ENCODE measurements around the gene FBXL2. TPM values are rescaled to one million over a fixed set of nuclear protein-coding genes. Genes with fewer than 3 reads are reported as not detected.
"Not testable (repeated sequence)": the region's sequence is repeated elsewhere in the genome, so short reads cannot be mapped to it uniquely, and the experiment has no call there.

FBXL2 gene
- total RNA-seq, 2 experiments from 2014 or later, result not detected

GRCh38 chr3:33334364-33334763 lies 57.1 kb downstream of the FBXL2 start:
- Mint-ChIP-seq H3K27ac (no peak overlapping the region), H3K4me3 (no peak overlapping the region), H3K4me1 (no peaks in the 10 kb centered on the region), H3K27me3 (peaks cover 6% of the 10 kb centered on the region), H3K9me3 (ENCODE audit: low read depth) (peaks cover 9% of the 10 kb centered on the region), H3K36me3 (no peaks in the 10 kb centered on the region)
- DNase-seq, result no peak
- CTCF ChIA-PET, result no interaction called here
- ATAC-seq, result no peak

- H3K4me3 Mint-ChIP-seq; ATAC-seq; H3K4me1 Mint-ChIP-seq; DNase-seq; H3K27me3 Mint-ChIP-seq; CTCF ChIA-PET; H3K36me3 Mint-ChIP-seq; H3K27ac Mint-ChIP-seq; H3K9me3 Mint-ChIP-seq (ENCODE audit: low read depth): not testable (repeated sequence)
Measured at GRCh38 chr3:33338936-33339465, 61.8 kb downstream of the FBXL2 start.

GRCh38 chr3:33339758-33340157 lies 62.5 kb downstream of the FBXL2 start:
- ATAC-seq, result no peak
- DNase-seq, result no peak
- no peaks in the 10 kb centered on the region for H3K4me1 Mint-ChIP-seq
- H3K27ac Mint-ChIP-seq, result no peak overlapping the region
- H3K9me3 Mint-ChIP-seq (ENCODE audit: low read depth), result no peaks in the 10 kb centered on the region
- no peak overlapping the region for H3K4me3 Mint-ChIP-seq
- peaks cover 4% of the 10 kb centered on the region for H3K27me3 Mint-ChIP-seq
- H3K36me3 Mint-ChIP-seq, result no peaks in the 10 kb centered on the region
- CTCF ChIA-PET, result no interaction called here

GRCh38 chr3:33355611-33356010 lies 78.4 kb downstream of the FBXL2 start:
- H3K4me3 Mint-ChIP-seq, result no peak overlapping the region
- DNase-seq (no peak), ATAC-seq (no peak)
- no peaks in the 10 kb centered on the region for H3K9me3 Mint-ChIP-seq (ENCODE audit: low read depth)
- H3K27me3 Mint-ChIP-seq, result peaks cover 32% of the 10 kb centered on the region
- H3K36me3 Mint-ChIP-seq, result no peaks in the 10 kb centered on the region
- CTCF ChIA-PET, result no interaction called here
- no peaks in the 10 kb centered on the region for H3K4me1 Mint-ChIP-seq
- no peak overlapping the region for H3K27ac Mint-ChIP-seq

GRCh38 chr3:33358172-33358781 lies 81.0 kb downstream of the FBXL2 start:
- Mint-ChIP-seq H3K36me3 (no peaks in the 10 kb centered on the region), H3K9me3 (ENCODE audit: low read depth) (no peaks in the 10 kb centered on the region), H3K27me3 (peaks cover 32% of the 10 kb centered on the region), H3K4me3 (no peak overlapping the region), H3K27ac (no peak overlapping the region), H3K4me1 (no peaks in the 10 kb centered on the region)
- DNase-seq, result no peak
- no peak for ATAC-seq
- CTCF ChIA-PET, result interaction anchor here (1.0 to 1.1 kb wide), 2 partner anchors 15 to 429 kb away, joined by 3 read pairs; no protein-coding TSS in a partner anchor

GRCh38 chr3:33360136-33360825 lies 83.0 kb downstream of the FBXL2 start:
- H3K27ac Mint-ChIP-seq, result no peak overlapping the region
- H3K9me3 Mint-ChIP-seq (ENCODE audit: low read depth), result no peaks in the 10 kb centered on the region

GRCh38 chr3:33363113-33363800 lies 86.0 kb downstream of the FBXL2 start:
- H3K9me3 Mint-ChIP-seq (ENCODE audit: low read depth), result no peaks in the 10 kb centered on the region
- H3K27me3 Mint-ChIP-seq, result peaks cover 43% of the 10 kb centered on the region
- DNase-seq (no peak), ATAC-seq (no peak)
- no peak overlapping the region for H3K27ac Mint-ChIP-seq
- no peaks in the 10 kb centered on the region for H3K4me1 Mint-ChIP-seq
- no peaks in the 10 kb centered on the region for H3K36me3 Mint-ChIP-seq
- CTCF ChIA-PET, result interaction anchor here (0.7 to 1.7 kb wide), 3 partner anchors 9 to 187 kb away, joined by 3 to 8 read pairs (median 3); no protein-coding TSS in a partner anchor
- H3K4me3 Mint-ChIP-seq, result no peak overlapping the region

More at GRCh38 chr3:33360136-33360825, 83.0 kb downstream of the FBXL2 start:
- Mint-ChIP-seq H3K36me3 (no peaks in the 10 kb centered on the region), H3K4me1 (no peaks in the 10 kb centered on the region), H3K27me3 (peaks cover 40% of the 10 kb centered on the region), H3K4me3 (no peak overlapping the region)
- CTCF ChIA-PET, result no interaction called here
- ATAC-seq, result no peak
- DNase-seq, result no peak

GRCh38 chr3:33364060-33364459 lies 86.8 kb downstream of the FBXL2 start:
- Mint-ChIP-seq H3K36me3 (no peaks in the 10 kb centered on the region), H3K27ac (no peak overlapping the region), H3K9me3 (ENCODE audit: low read depth) (no peaks in the 10 kb centered on the region), H3K4me1 (no peaks in the 10 kb centered on the region), H3K27me3 (peaks cover 42% of the 10 kb centered on the region), H3K4me3 (no peak overlapping the region)
- CTCF ChIA-PET, result interaction anchor here (1.3 to 1.5 kb wide), 2 partner anchors 9 to 233 kb away, joined by 3 to 6 read pairs; no protein-coding TSS in a partner anchor
- no peak for DNase-seq
- no peak for ATAC-seq

- no peaks in the 10 kb centered on the region for H3K9me3 Mint-ChIP-seq (ENCODE audit: low read depth)
- peaks cover 37% of the 10 kb centered on the region for H3K27me3 Mint-ChIP-seq
- no peaks in the 10 kb centered on the region for H3K36me3 Mint-ChIP-seq
- no peak overlapping the region for H3K27ac Mint-ChIP-seq
- CTCF ChIA-PET, result interaction anchor here (1.3 to 1.5 kb wide), 2 partner anchors 8 to 233 kb away, joined by 3 to 6 read pairs; no protein-coding TSS in a partner anchor
- no peak overlapping the region for H3K4me3 Mint-ChIP-seq
- no peak for ATAC-seq
- H3K4me1 Mint-ChIP-seq, result no peaks in the 10 kb centered on the region
- DNase-seq, result no peak
Measured at GRCh38 chr3:33364531-33365128, 87.4 kb downstream of the FBXL2 start.

- H3K27ac Mint-ChIP-seq, result no peak overlapping the region
- peaks cover 11% of the 10 kb centered on the region for H3K27me3 Mint-ChIP-seq
- no peaks in the 10 kb centered on the region for H3K9me3 Mint-ChIP-seq (ENCODE audit: low read depth)
- CTCF ChIA-PET, result interaction anchor here (0.6 to 4.0 kb wide), 49 partner anchors 8 to 470 kb away, joined by 3 to 80 read pairs (median 4); partner anchors contain the start of genes CRTAP and FBXL2
- H3K4me1 Mint-ChIP-seq, result peaks cover 8% of the 10 kb centered on the region
- no peak overlapping the region for H3K4me3 Mint-ChIP-seq
- ATAC-seq, result peak; percentile 74
- H3K36me3 Mint-ChIP-seq, result no peaks in the 10 kb centered on the region
- peak; percentile 65 for DNase-seq
Measured at GRCh38 chr3:33372218-33373081, 95.2 kb downstream of the FBXL2 start.

- H3K9me3 Mint-ChIP-seq (ENCODE audit: low read depth), result no peaks in the 10 kb centered on the region
- ATAC-seq (no peak), DNase-seq (no peak)
- H3K27me3 Mint-ChIP-seq, result peaks cover 6% of the 10 kb centered on the region
- H3K4me1 Mint-ChIP-seq, result peaks cover 8% of the 10 kb centered on the region
- CTCF ChIA-PET, result interaction anchor here (0.6 to 4.0 kb wide), 49 partner anchors 9 to 470 kb away, joined by 3 to 80 read pairs (median 4); partner anchors contain the start of gene CRTAP
- H3K4me3 Mint-ChIP-seq, result no peak overlapping the region
- H3K36me3 Mint-ChIP-seq, result no peaks in the 10 kb centered on the region
- no peak overlapping the region for H3K27ac Mint-ChIP-seq
Measured at GRCh38 chr3:33373082-33373437, 95.8 kb downstream of the FBXL2 start.

- H3K27me3 Mint-ChIP-seq, result no peaks in the 10 kb centered on the region
- ATAC-seq (no peak), DNase-seq (no peak)
- H3K36me3 Mint-ChIP-seq, result no peaks in the 10 kb centered on the region
- CTCF ChIA-PET, result interaction anchor here (0.5 kb wide), 1 partner anchor 1326 kb away, joined by 3 read pairs; no protein-coding TSS in a partner anchor
- peaks cover 7% of the 10 kb centered on the region for H3K4me1 Mint-ChIP-seq
- no peak overlapping the region for H3K27ac Mint-ChIP-seq
- H3K4me3 Mint-ChIP-seq, result no peak overlapping the region
- H3K9me3 Mint-ChIP-seq (ENCODE audit: low read depth), result no peaks in the 10 kb centered on the region
Measured at GRCh38 chr3:33377489-33377888, 100.2 kb downstream of the FBXL2 start.

Data from activated CD8-positive, alpha-beta memory T cell treated with anti-CD3 and anti-CD28 coated beads, Interleukin-2, amount 10 ng/mL, durations not matched to agents 7 days and 5 days (primary cell).